GM12872 (cell line): ENCODE results near the gene DNAH7.

Experiments
- TF ChIP-seq, protein P1 (sequence below): IDR thresholded peaks from 3 replicates; pipeline ENCODE4 v1.5.1; 2011; ENCODE audit warnings: low read depth, mild to moderate bottlenecking, low read length, moderate library complexity; ENCODE audit not compliant: insufficient read depth

DNAH7 gene

GRCh38 chr2:195721042-195721441, 347.6 kb downstream of the DNAH7 start:
- TF ChIP-seq, protein P1, sequence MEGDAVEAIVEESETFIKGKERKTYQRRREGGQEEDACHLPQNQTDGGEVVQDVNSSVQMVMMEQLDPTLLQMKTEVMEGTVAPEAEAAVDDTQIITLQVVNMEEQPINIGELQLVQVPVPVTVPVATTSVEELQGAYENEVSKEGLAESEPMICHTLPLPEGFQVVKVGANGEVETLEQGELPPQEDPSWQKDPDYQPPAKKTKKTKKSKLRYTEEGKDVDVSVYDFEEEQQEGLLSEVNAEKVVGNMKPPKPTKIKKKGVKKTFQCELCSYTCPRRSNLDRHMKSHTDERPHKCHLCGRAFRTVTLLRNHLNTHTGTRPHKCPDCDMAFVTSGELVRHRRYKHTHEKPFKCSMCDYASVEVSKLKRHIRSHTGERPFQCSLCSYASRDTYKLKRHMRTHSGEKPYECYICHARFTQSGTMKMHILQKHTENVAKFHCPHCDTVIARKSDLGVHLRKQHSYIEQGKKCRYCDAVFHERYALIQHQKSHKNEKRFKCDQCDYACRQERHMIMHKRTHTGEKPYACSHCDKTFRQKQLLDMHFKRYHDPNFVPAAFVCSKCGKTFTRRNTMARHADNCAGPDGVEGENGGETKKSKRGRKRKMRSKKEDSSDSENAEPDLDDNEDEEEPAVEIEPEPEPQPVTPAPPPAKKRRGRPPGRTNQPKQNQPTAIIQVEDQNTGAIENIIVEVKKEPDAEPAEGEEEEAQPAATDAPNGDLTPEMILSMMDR, result no peak

GRCh38 chr2:195716466-195716865, 352.2 kb downstream of the DNAH7 start:
- TF ChIP-seq, protein P1, result no peak

DNA sequence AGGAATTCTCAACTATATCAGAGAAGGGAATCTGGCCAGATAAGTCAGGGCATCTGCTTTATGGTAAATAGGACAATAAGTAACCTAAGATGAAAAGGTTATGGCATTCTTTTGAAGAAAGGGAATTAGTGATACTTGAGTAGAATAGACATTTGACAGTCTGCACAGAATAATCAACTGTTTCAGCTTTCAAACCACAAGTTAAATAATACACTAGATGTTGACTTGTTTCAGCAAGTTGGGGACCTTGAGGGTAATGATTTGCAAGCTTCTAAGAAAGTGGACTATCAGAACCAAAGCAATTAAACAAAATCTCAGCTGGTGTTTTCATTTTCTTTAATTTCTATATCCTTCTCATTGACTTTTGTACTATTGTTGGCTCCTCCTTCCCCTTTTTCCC, 357.2 kb downstream of the DNAH7 start:
- TF ChIP-seq, protein P1, result no peak

GRCh38 chr2:195709901-195710806, 358.5 kb downstream of the DNAH7 start:
- TF ChIP-seq, protein P1, result no peak

GRCh38 chr2:195706161-195706900, 362.3 kb downstream of the DNAH7 start:
- TF ChIP-seq, protein P1, result no peak

DNA sequence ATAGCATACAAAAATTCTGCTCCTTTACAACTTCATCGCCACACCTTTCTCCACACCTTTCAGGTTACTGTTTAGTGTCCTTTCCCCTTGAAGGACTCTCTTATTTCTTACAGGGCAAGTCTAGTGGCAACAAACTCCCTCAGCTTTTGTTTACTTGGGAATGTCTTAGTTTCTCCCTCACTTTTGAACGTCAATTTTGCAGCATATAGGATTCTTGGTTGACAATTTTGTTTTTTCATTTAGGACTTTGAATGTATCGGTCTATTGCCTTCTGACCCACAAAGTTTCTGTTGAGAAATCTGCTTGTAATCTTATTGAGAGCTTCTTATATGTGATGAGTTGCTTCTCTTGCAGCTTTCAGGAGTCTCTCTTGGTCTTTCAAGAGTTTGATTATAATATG, 368.2 kb downstream of the DNAH7 start:
- TF ChIP-seq, protein P1, result no peak

GRCh38 chr2:195697681-195698220, 370.9 kb downstream of the DNAH7 start:
- TF ChIP-seq, protein P1, result no peak
